Measurements from ENCODE around the gene MAP3K6. TPM values are rescaled to one million over a fixed set of nuclear protein-coding genes. Genes with fewer than 3 reads are reported as not detected.

The MAP3K6 gene
- total RNA-seq (2022; extraction: Qiagen RNA extraction; ENCODE audit: low read depth) = 5.9 to 13.2 TPM (median 11.4 TPM) in 5 replicates

GRCh38 chr1:27366411-27367159 is at the start of gene MAP3K6:
TSS of gene MAP3K6 (minus strand) at chr1:27366961. CDS start at chr1:27366597, 364 bp downstream.

DNA sequence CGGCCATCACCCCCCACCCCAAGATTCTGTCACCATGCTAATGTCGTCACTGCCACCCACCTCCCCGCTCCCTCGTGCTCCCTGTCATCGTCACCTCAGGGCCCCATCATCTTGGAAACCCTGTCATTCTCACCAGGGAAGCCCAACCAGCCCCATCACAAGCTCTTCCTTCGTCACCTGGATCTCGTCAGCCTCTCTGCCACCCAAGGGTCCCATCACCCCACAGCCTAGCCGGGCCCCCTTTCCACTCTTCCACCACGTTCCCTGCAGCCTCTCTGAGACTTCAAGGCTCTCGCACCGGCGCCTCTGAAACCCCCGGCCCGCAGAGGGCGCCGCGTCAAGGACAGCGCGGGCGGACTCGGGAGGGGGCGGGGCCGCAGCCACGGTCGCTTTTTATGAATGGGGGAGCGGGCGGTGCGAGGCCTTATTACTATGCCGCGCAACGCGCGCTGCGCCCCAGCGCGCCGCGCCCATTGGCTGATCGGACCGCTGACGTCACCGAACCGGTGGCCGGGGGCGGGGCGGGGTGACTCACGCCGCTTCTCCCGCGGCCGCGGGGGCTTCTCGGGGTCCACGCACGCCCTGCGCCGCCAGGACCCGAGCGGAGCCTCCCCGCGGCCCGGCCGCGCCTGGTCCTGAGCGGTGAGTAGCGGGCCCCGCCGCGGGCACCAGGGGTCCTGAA is 25.5 kb upstream of the MAP3K6 start, which contains the start of gene GPR3:
TSS of gene GPR3 (plus strand) at position 527 of the 682 bp plus-strand sequence. CDS start 1,177 bp downstream, outside the sequence.

GRCh38 chr1:27383039-27383605 is 16.4 kb upstream of the MAP3K6 start, which contains the start of gene CD164L2:
TSS of gene CD164L2 (minus strand) at chr1:27383333. CDS start at chr1:27383239, 94 bp downstream.

DNA sequence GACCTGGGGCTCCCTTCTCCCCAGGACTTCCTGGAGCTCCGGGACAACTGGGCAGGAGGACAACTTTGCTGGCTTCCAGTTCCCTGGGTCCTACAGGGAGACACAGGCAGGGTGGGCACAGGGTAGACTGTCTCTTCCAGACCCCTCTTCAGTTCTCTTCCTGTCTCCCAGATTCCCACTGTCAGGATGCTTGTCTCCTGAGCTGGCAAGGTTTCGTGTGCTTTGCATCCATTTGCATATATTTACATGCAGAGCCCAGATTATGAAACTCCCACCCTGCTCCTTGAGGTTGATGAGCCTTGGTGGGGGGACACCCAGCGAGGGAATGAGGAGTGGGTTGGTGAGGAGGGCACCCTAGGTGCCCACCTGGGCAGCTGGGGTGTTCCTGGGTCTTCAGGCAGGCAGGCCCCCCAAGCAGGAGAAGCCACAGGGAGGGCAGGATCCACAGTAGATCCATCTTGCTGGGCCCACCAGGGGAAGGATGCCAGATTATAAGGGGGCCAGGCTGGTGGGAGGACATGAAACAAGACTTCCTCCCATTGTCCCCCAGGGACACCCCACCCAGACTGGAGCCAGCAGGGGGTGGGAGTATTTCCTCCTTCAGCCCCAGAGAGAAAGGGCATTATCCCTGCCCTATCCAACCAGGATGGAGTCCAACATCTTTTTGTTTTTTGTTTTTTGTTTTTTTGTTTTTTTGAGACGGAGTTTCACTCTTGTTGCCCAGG is 7.8 kb upstream of the MAP3K6 start, which contains the start of gene FCN3:
TSS of gene FCN3 (minus strand) at position 463 of the 725 bp plus-strand sequence. CDS start at position 457, 6 bp downstream.

GRCh38 chr1:27341525-27342252 is 25.1 kb downstream of the MAP3K6 start, which contains the start of gene SYTL1:
TSS of gene SYTL1 (plus strand) at chr1:27342022. CDS start at chr1:27345335, 3,313 bp downstream.

GRCh38 chr1:27321813-27322568 is 44.8 kb downstream of the MAP3K6 start, which contains the start of gene TMEM222:
TSS of gene TMEM222 (plus strand) at chr1:27322163. CDS start at chr1:27322198, 35 bp downstream.

Other genes starting within 250 kb of the MAP3K6 start
- 10.3 to 14.0 TPM (median 13.7 TPM) in 5 replicates for gene SLC9A1, start 211.8 kb downstream of the MAP3K6 start, total RNA-seq (2022; extraction: Qiagen RNA extraction; ENCODE audit: low read depth)
- gene WDTC1, start 132.3 kb downstream of the MAP3K6 start, total RNA-seq (2022; extraction: Qiagen RNA extraction; ENCODE audit: low read depth) = 5.5 to 8.0 TPM (median 7.1 TPM) in 5 replicates
- 40.7 to 51.3 TPM (median 49.4 TPM) in 5 replicates for gene TMEM222, start 44.8 kb downstream of the MAP3K6 start, total RNA-seq (2022; extraction: Qiagen RNA extraction; ENCODE audit: low read depth)
- 0.10 to 0.81 TPM (median 0.53 TPM) in 5 replicates for gene SYTL1, start 24.9 kb downstream of the MAP3K6 start, total RNA-seq (2022; extraction: Qiagen RNA extraction; ENCODE audit: low read depth)
- gene FCN3, start 7.9 kb upstream of the MAP3K6 start, total RNA-seq (2022; extraction: Qiagen RNA extraction; ENCODE audit: low read depth) = not detected in 5 replicates
- not detected in 5 replicates for gene CD164L2, start 16.4 kb upstream of the MAP3K6 start, total RNA-seq (2022; extraction: Qiagen RNA extraction; ENCODE audit: low read depth)
- 1.5 to 2.7 TPM (median 2.3 TPM) in 5 replicates for gene GPR3, start 25.7 kb upstream of the MAP3K6 start, total RNA-seq (2022; extraction: Qiagen RNA extraction; ENCODE audit: low read depth)
- gene WASF2, start 123.2 kb upstream of the MAP3K6 start, total RNA-seq (2022; extraction: Qiagen RNA extraction; ENCODE audit: low read depth) = 39.2 to 51.6 TPM (median 50.2 TPM) in 5 replicates
- gene AHDC1, start 237.2 kb upstream of the MAP3K6 start, total RNA-seq (2022; extraction: Qiagen RNA extraction; ENCODE audit: low read depth) = 11.2 to 20.0 TPM (median 19.3 TPM) in 5 replicates